Effector memory CD8-positive, alpha-beta T cell (primary cell): ENCODE measurements around the gene DNM3.

Experiments used
- ATAC-seq: fragments of 150-1000 bp; cut with Tn5 transposase; replicated peaks from 2 replicates; pipeline ENCODE4 v1.10.0; 2021; ENCODE audit warnings: mild to moderate bottlenecking, moderate library complexity
- DNase-seq, 3 experiments: peaks; one replicate each; pipeline ENCODE4 v3.0.0; 2021
- H3K27ac Mint-ChIP-seq, 2 donors: one replicate each; pipeline ENCODE4 v1.8.0; 2022; ENCODE audit warnings: mild to moderate bottlenecking in 2 of 2, mixed read lengths in 2 of 2, moderate library complexity in 2 of 2
- H3K27me3 Mint-ChIP-seq, 2 donors: one replicate each; pipeline ENCODE4 v1.8.0; 2022; ENCODE audit warnings: mixed read lengths in 2 of 2
- H3K36me3 Mint-ChIP-seq: one replicate; pipeline ENCODE4 v1.8.0; 2022; ENCODE audit warnings: mild to moderate bottlenecking, moderate library complexity, mixed read lengths; ENCODE audit not compliant: insufficient read depth
- H3K4me1 Mint-ChIP-seq, 2 donors: one replicate each; pipeline ENCODE4 v1.8.0; 2022; ENCODE audit warnings: low read depth in 2 of 2, mixed read lengths in 2 of 2
- H3K4me3 Mint-ChIP-seq, 2 donors: one replicate each; pipeline ENCODE4 v1.8.0; 2022; ENCODE audit warnings: mild to moderate bottlenecking in 2 of 2, mixed read lengths in 2 of 2, moderate library complexity in 2 of 2
- H3K9me3 Mint-ChIP-seq, 2 donors: one replicate each; pipeline ENCODE4 v1.8.0; 2022; ENCODE audit warnings: mixed read lengths in 2 of 2

The DNM3 gene

GRCh38 chr1:171898941-171899340 is 57.6 kb downstream of the DNM3 start:
- Mint-ChIP-seq H3K27me3 (peaks cover 22 to 24% of the 10 kb centered on the region in 2 donors), H3K36me3 (no peaks in the 10 kb centered on the region), H3K27ac (no peak overlapping the region), H3K9me3 (no peaks in the 10 kb centered on the region), H3K4me1 (peaks cover 4 to 5% of the 10 kb centered on the region in 2 donors), H3K4me3 (no peak overlapping the region)
- no peak for DNase-seq
- no peak for ATAC-seq

DNA sequence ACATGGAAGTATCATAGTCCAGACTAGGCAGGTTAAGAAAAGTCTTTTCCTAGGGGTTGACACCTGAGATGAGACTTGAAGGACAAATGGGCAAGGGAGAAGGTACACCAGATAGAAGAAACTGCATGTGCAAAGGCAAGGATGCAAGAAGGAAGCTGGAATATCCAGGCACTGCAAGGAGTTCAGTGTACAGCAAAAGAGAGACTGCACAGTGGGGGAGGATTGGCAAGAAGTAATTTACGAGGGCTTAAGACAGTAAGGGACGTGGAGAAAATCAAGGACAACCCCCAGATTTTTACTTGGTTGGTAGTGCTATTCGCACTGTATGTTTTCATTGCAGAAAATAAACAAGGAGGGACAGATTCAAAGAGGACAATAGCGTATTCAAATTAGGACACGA is 58.5 kb downstream of the DNM3 start:
- Mint-ChIP-seq H3K4me3 (no peak overlapping the region), H3K36me3 (no peaks in the 10 kb centered on the region), H3K27me3 (peaks cover 22 to 24% of the 10 kb centered on the region in 2 donors), H3K4me1 (peaks cover 4 to 5% of the 10 kb centered on the region in 2 donors), H3K27ac (no peak overlapping the region), H3K9me3 (no peaks in the 10 kb centered on the region)
- ATAC-seq (no peak), DNase-seq (no peak)

- DNase-seq, result no peak
- no peaks in the 10 kb centered on the region for H3K9me3 Mint-ChIP-seq
- H3K27ac Mint-ChIP-seq, result no peak overlapping the region
- peaks cover 22 to 24% of the 10 kb centered on the region in 2 donors for H3K27me3 Mint-ChIP-seq
- ATAC-seq, result no peak
- no peaks in the 10 kb centered on the region for H3K36me3 Mint-ChIP-seq
- H3K4me3 Mint-ChIP-seq, result no peak overlapping the region
- peaks cover 4 to 5% of the 10 kb centered on the region in 2 donors for H3K4me1 Mint-ChIP-seq
Observed at GRCh38 chr1:171901245-171901644, 59.9 kb downstream of the DNM3 start.

DNA sequence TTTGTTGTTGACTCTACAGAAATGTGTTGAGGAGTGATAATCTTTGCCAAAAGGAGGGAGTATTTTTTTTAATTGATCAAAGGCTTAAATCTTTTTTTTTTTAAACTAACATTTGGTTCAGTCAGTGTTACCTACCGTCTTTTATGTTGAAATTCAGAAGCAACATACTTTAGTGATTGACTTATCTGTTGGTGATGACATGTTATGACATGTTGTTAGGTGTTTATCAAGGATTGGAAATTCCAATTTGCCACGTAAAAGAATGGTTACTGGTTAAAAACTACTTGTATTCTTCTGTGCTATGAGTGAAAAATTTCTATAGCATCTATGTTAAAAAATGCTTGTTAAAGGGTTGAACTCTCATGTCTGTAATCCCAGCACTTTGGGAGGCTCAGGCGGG is 61.2 kb downstream of the DNM3 start:
- ATAC-seq, result no peak

DNA sequence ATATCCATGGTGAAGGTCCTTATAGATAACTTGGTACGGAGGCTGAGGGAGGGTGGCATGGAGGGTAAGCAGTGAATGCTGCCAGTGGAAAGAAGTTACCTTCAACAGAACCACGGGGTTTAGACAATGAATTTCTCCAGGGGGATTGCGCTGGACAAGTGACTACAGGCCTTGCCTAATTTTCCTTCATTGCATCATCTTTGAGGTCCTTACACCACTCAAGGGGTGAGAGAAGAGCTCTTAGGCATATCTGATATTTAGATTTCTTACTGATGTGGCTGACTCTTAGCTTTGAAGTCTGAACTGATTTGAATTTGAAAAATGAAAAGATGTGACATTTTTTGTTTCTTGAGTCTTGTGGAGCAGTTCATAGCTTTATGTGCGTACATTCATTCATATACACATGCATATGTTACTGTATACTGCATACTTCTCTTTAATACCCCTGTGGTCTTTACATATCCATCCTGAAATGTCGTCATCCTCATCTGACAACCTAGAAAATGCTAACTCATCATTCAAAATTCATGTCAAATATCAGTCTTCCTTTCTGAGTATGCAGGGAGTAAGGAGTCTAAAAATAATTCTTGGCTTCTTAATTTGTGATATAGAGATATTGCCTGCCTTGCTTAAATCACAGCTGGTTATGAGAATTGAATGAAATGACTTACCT is 63.6 kb downstream of the DNM3 start:
- peaks cover 4 to 5% of the 10 kb centered on the region in 2 donors for H3K4me1 Mint-ChIP-seq
- no peak for ATAC-seq
- peaks cover 9 to 11% of the 10 kb centered on the region in 2 donors for H3K27me3 Mint-ChIP-seq
- peaks cover 2% of the 10 kb centered on the region for H3K36me3 Mint-ChIP-seq
- no peak overlapping the region for H3K27ac Mint-ChIP-seq
- no peak overlapping the region for H3K4me3 Mint-ChIP-seq
- no peak for DNase-seq
- no peaks in the 10 kb centered on the region for H3K9me3 Mint-ChIP-seq

More for the DNA sequence above, 61.2 kb downstream of the DNM3 start:
- H3K4me3 Mint-ChIP-seq, result peak overlapping the region in 1 of 2 donors; percentile 39
- peaks cover 4 to 5% of the 10 kb centered on the region in 2 donors for H3K4me1 Mint-ChIP-seq
- H3K27me3 Mint-ChIP-seq, result peaks cover 22 to 24% of the 10 kb centered on the region in 2 donors
- H3K27ac Mint-ChIP-seq, result no peak overlapping the region
- no peak for DNase-seq
- H3K9me3 Mint-ChIP-seq, result no peaks in the 10 kb centered on the region
- no peaks in the 10 kb centered on the region for H3K36me3 Mint-ChIP-seq

- Mint-ChIP-seq H3K4me1 (no peaks in the 10 kb centered on the region), H3K4me3 (no peak overlapping the region), H3K36me3 (peaks cover 2% of the 10 kb centered on the region), H3K27ac (no peak overlapping the region), H3K27me3 (no peaks in the 10 kb centered on the region), H3K9me3 (no peaks in the 10 kb centered on the region)
- DNase-seq (no peak), ATAC-seq (no peak)
Observed at GRCh38 chr1:171909711-171910110, 68.4 kb downstream of the DNM3 start.

- no peaks in the 10 kb centered on the region for H3K9me3 Mint-ChIP-seq
- no peak overlapping the region for H3K27ac Mint-ChIP-seq
- DNase-seq, result no peak
- no peaks in the 10 kb centered on the region for H3K27me3 Mint-ChIP-seq
- ATAC-seq, result no peak
- no peaks in the 10 kb centered on the region for H3K4me1 Mint-ChIP-seq
- H3K36me3 Mint-ChIP-seq, result peaks cover 2% of the 10 kb centered on the region
- H3K4me3 Mint-ChIP-seq, result no peak overlapping the region
Observed at GRCh38 chr1:171910786-171911185, 69.5 kb downstream of the DNM3 start.

- no peak overlapping the region for H3K27ac Mint-ChIP-seq
- no peaks in the 10 kb centered on the region for H3K27me3 Mint-ChIP-seq
- H3K36me3 Mint-ChIP-seq, result peaks cover 2% of the 10 kb centered on the region
- no peaks in the 10 kb centered on the region for H3K9me3 Mint-ChIP-seq
- no peak overlapping the region for H3K4me3 Mint-ChIP-seq
- H3K4me1 Mint-ChIP-seq, result no peaks in the 10 kb centered on the region
- DNase-seq (no peak), ATAC-seq (no peak)
Observed at GRCh38 chr1:171911506-171911905, 70.2 kb downstream of the DNM3 start.

GRCh38 chr1:171912509-171913175 is 71.3 kb downstream of the DNM3 start:
- DNase-seq (no peak), ATAC-seq (no peak)
- Mint-ChIP-seq H3K27ac (no peak overlapping the region), H3K9me3 (no peaks in the 10 kb centered on the region), H3K27me3 (no peaks in the 10 kb centered on the region), H3K36me3 (peaks cover 2% of the 10 kb centered on the region), H3K4me3 (no peak overlapping the region), H3K4me1 (no peaks in the 10 kb centered on the region)

GRCh38 chr1:171913385-171913784 is 72.1 kb downstream of the DNM3 start:
- Mint-ChIP-seq H3K27ac (no peak overlapping the region), H3K9me3 (no peaks in the 10 kb centered on the region), H3K4me1 (no peaks in the 10 kb centered on the region), H3K27me3 (no peaks in the 10 kb centered on the region), H3K36me3 (peaks cover 2% of the 10 kb centered on the region), H3K4me3 (no peak overlapping the region)
- ATAC-seq (no peak), DNase-seq (no peak)

- DNase-seq (no peak), ATAC-seq (no peak)
- Mint-ChIP-seq H3K9me3 (no peaks in the 10 kb centered on the region), H3K27ac (no peak overlapping the region), H3K4me3 (no peak overlapping the region), H3K4me1 (no peaks in the 10 kb centered on the region), H3K27me3 (no peaks in the 10 kb centered on the region), H3K36me3 (no peaks in the 10 kb centered on the region)
Observed at GRCh38 chr1:171916315-171916771, 75.0 kb downstream of the DNM3 start.

GRCh38 chr1:171917331-171917730 is 76.0 kb downstream of the DNM3 start:
- DNase-seq, result no peak
- Mint-ChIP-seq H3K27ac (no peak overlapping the region), H3K36me3 (no peaks in the 10 kb centered on the region), H3K9me3 (no peaks in the 10 kb centered on the region), H3K4me1 (no peaks in the 10 kb centered on the region), H3K4me3 (no peak overlapping the region), H3K27me3 (no peaks in the 10 kb centered on the region)
- no peak for ATAC-seq

DNA sequence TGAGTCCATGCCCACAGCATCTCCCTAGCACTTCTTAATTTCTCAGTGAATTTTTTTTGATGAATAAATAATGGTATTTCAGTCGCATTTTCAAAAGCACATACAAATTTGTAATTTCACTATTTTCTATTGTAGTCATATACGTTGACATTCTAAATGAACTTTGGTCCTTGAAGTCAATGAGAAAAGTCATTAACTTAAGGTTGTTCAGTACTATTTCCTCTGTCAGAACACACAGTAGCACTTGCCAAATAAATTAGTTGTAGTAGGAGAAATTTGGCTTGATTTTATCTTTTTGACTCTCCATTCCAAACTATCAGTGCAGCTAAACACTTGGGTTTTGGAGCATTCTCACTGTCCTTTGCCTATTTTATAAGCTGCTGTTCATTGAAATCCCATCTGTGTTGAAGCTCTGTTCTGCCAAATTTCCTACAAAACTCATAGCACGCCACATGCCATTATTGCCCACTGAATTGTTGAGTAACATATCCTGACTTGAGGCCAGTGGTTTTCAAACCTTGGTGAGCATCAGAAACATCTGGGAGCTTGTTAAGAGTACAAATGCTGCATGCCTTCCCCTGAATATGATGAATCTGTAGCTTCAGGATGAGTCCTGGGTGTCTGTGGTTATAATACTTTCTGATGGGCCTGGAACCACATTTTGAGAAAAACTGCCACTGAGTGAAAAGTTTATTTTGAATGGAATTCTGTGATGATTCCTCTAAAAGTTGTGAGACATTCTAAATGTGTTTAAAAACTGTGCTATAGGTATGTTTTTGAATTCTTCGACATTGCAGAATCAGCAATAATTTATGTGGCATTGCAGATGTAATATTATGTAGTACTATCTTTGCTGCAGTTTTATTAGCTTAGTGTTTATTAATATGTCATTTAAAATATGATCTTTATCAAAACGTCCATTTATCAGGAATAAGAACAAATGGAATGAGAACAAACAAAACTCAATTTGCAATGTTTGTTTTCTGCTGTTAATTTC is 78.9 kb downstream of the DNM3 start:
- Mint-ChIP-seq H3K36me3 (no peaks in the 10 kb centered on the region), H3K27me3 (no peaks in the 10 kb centered on the region), H3K27ac (no peak overlapping the region), H3K9me3 (no peaks in the 10 kb centered on the region), H3K4me1 (no peaks in the 10 kb centered on the region), H3K4me3 (no peak overlapping the region)
- no peak for DNase-seq
- ATAC-seq, result no peak
